HepG2 (cell line): ENCODE data around the gene NOP9. TPM values are rescaled to one million over a fixed set of nuclear protein-coding genes. Genes with fewer than 3 reads are reported as not detected.

Experiments used
- HIVEP1 ChIP-seq: sonication (generic); formaldehyde crosslinking; IDR thresholded peaks from 2 replicates; pipeline ENCODE4 v1.4.0; 2020; ENCODE audit warnings: mild to moderate bottlenecking, missing genetic modification reagents
- MXD4 ChIP-seq: IDR thresholded peaks from 2 replicates; pipeline ENCODE4 v1.6.1; 2016; ENCODE audit warnings: mild to moderate bottlenecking, missing biosample characterization, missing genetic modification reagents
- RORA ChIP-seq: sonication (generic); formaldehyde crosslinking; IDR thresholded peaks from 2 replicates; pipeline ENCODE4 v1.5.0; 2020; ENCODE audit warnings: mild to moderate bottlenecking, missing genetic modification reagents, moderate library complexity
- ZBTB40 ChIP-seq, 2 experiments: fragments of 450-650 bp in 1 of 2; sonication (generic) in 1 of 2; formaldehyde crosslinking in 1 of 2; IDR thresholded peaks; 2 replicates each; pipeline versions ENCODE4 v1.6.1 to v1.8.0; 2016 to 2022; ENCODE audit warnings: antibody characterized with exemption in 1 of 2, mild to moderate bottlenecking in 1 of 2, missing genetic modification reagents in 1 of 2
- ZNF713 ChIP-seq: sonication (generic); formaldehyde crosslinking; IDR thresholded peaks from 2 replicates; pipeline ENCODE4 v1.4.0; 2020; ENCODE audit warnings: mild to moderate bottlenecking, missing genetic modification reagents
- polyA plus RNA-seq, 8 experiments: library from polyadenylated mRNA; depleted of rRNA in 3 of 8; stranded (reverse) in 7 of 8; unstranded in 1 of 8; fragments of >200 nt; fragmentation: Illumina TruSeq in 4 of 8; extraction: Trizol in 4 of 8; gene quantifications; 2 replicates each; pipeline versions ENCODE4 v1.2.1 to v1.2.3, GENCODE V29; 2011 to 2016; ENCODE audit warnings: low read depth in 4 of 8, missing spikeins in 1 of 8, mixed read lengths in 1 of 8; ENCODE audit not compliant: insufficient read depth in 1 of 8
- total RNA-seq, 5 experiments: library from RNA; depleted of rRNA; stranded (reverse); fragments of >200 nt; fragmentation: Illumina TruSeq; extraction: Trizol; gene quantifications; 2 replicates each; pipeline ENCODE4 v1.2.3, GENCODE V29; 2016; ENCODE audit warnings: low read depth in 1 of 5
- TF ChIP-seq, protein P1 (sequence below): sonication (generic); formaldehyde crosslinking; IDR thresholded peaks from 2 replicates; pipeline ENCODE4 v1.4.0; 2020; ENCODE audit warnings: missing genetic modification reagents, mild to moderate bottlenecking, borderline replicate concordance
- TF ChIP-seq, protein P2 (sequence below), 2 experiments: sonication (generic) in 1 of 2; formaldehyde crosslinking in 1 of 2; IDR thresholded peaks; 2 replicates each; pipeline versions ENCODE4 v1.6.1 to v1.9.0; 2014 to 2022; ENCODE audit warnings: antibody characterized with exemption in 1 of 2, borderline replicate concordance in 1 of 2, inconsistent platforms in 1 of 2, low read depth in 1 of 2, missing genetic modification reagents in 1 of 2

Gene NOP9
- total and polyA plus RNA-seq, 2 of the 13 experiments (the other 11 are each of a cell fraction or from before 2014, with no cell fraction given) = 24.5 to 61.6 TPM

DNA sequence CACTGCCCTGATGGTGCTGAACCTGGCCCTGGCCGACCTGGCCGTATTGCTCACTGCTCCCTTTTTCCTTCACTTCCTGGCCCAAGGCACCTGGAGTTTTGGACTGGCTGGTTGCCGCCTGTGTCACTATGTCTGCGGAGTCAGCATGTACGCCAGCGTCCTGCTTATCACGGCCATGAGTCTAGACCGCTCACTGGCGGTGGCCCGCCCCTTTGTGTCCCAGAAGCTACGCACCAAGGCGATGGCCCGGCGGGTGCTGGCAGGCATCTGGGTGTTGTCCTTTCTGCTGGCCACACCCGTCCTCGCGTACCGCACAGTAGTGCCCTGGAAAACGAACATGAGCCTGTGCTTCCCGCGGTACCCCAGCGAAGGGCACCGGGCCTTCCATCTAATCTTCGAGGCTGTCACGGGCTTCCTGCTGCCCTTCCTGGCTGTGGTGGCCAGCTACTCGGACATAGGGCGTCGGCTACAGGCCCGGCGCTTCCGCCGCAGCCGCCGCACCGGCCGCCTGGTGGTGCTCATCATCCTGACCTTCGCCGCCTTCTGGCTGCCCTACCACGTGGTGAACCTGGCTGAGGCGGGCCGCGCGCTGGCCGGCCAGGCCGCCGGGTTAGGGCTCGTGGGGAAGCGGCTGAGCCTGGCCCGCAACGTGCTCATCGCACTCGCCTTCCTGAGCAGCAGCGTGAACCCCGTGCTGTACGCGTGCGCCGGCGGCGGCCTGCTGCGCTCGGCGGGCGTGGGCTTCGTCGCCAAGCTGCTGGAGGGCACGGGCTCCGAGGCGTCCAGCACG, 16.4 kb downstream of the NOP9 start (continued):
- TF ChIP-seq, protein P1, sequence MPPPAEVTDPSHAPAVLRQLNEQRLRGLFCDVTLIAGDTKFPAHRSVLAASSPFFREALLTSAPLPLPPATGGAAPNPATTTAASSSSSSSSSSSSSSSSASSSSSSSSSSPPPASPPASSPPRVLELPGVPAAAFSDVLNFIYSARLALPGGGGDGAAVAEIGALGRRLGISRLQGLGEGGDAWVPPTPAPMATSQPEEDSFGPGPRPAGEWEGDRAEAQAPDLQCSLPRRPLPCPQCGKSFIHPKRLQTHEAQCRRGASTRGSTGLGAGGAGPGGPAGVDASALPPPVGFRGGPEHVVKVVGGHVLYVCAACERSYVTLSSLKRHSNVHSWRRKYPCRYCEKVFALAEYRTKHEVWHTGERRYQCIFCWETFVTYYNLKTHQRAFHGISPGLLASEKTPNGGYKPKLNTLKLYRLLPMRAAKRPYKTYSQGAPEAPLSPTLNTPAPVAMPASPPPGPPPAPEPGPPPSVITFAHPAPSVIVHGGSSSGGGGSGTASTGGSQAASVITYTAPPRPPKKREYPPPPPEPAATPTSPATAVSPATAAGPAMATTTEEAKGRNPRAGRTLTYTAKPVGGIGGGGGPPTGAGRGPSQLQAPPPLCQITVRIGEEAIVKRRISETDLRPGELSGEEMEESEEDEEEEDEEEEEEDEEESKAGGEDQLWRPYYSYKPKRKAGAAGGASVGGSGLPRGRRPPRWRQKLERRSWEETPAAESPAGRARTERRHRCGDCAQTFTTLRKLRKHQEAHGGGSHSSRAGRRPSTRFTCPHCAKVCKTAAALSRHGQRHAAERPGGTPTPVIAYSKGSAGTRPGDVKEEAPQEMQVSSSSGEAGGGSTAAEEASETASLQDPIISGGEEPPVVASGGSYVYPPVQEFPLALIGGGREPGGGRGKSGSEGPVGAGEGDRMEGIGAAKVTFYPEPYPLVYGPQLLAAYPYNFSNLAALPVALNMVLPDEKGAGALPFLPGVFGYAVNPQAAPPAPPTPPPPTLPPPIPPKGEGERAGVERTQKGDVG (CRISPR knock-in tag) = peak; percentile 94
- TF ChIP-seq RORA = peak; percentile 86; the same call in 1 of the 2 replicates
- TF ChIP-seq ZNF713 (CRISPR knock-in tag) = peak; percentile 98
- TF ChIP-seq, protein P2, sequence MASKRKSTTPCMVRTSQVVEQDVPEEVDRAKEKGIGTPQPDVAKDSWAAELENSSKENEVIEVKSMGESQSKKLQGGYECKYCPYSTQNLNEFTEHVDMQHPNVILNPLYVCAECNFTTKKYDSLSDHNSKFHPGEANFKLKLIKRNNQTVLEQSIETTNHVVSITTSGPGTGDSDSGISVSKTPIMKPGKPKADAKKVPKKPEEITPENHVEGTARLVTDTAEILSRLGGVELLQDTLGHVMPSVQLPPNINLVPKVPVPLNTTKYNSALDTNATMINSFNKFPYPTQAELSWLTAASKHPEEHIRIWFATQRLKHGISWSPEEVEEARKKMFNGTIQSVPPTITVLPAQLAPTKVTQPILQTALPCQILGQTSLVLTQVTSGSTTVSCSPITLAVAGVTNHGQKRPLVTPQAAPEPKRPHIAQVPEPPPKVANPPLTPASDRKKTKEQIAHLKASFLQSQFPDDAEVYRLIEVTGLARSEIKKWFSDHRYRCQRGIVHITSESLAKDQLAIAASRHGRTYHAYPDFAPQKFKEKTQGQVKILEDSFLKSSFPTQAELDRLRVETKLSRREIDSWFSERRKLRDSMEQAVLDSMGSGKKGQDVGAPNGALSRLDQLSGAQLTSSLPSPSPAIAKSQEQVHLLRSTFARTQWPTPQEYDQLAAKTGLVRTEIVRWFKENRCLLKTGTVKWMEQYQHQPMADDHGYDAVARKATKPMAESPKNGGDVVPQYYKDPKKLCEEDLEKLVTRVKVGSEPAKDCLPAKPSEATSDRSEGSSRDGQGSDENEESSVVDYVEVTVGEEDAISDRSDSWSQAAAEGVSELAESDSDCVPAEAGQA (IDR thresholded peaks at IDR 0.05; ENCODE audit: low read depth) = peak; percentile 88; the same call in 1 of the 2 replicates
- TF ChIP-seq, protein P2 (CRISPR knock-in tag; IDR thresholded peaks at IDR 0.05; ENCODE audit: borderline replicate concordance) = peak; percentile 99
- peak; percentile 90 for TF ChIP-seq HIVEP1 (CRISPR knock-in tag)
- TF ChIP-seq MXD4 = peak; percentile 91; the same call in 1 of the 2 replicates
- TF ChIP-seq ZBTB40 (IDR thresholded peaks at IDR 0.05) = no peak
- peak; percentile 95 for TF ChIP-seq ZBTB40 (CRISPR knock-in tag; IDR thresholded peaks at IDR 0.05)
